NCI-H526 treated with DMSO at 0.1 percent for 48 hours (cell line): ENCODE results near the gene ORC5.
"Not testable (repeated sequence)": the region's sequence is repeated elsewhere in the genome, so short reads cannot be mapped to it uniquely, and the experiment has no call there.

ENCODE experiments used
- DNase-seq: peaks from one replicate; lab custom pipeline; 2025; lab: John Stamatoyannopoulos, UW

The ORC5 gene

GRCh38 chr7:104185346-104185745 lies 22.5 kb downstream of the ORC5 start:
- no peak for DNase-seq

- DNase-seq: no peak
These were observed 28.6 kb downstream of the ORC5 start for GRCh38 chr7:104179178-104179577.

- DNase-seq: not testable (repeated sequence)
These were observed 30.2 kb downstream of the ORC5 start for GRCh38 chr7:104177565-104178083.

DNA sequence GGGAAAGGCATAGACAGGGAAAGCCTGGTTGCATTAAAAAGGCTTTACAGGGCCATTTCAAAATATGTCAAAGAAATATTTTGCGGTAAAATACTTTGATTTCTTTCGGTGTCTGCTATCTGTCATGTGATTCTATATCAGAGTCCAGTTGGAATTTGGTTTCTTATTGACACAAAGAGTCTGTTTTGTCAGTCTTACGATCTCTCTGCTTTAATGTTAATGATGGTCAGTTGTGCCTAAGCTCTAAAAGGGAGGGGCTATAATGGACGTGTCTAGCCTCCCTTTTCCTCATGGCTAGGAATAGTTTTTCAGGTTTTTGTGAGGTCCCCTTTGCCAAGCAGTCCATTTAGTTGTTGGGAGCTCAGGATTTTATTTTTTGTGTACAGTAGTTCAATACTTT lies 31.5 kb downstream of the ORC5 start:
- no peak for DNase-seq

DNA sequence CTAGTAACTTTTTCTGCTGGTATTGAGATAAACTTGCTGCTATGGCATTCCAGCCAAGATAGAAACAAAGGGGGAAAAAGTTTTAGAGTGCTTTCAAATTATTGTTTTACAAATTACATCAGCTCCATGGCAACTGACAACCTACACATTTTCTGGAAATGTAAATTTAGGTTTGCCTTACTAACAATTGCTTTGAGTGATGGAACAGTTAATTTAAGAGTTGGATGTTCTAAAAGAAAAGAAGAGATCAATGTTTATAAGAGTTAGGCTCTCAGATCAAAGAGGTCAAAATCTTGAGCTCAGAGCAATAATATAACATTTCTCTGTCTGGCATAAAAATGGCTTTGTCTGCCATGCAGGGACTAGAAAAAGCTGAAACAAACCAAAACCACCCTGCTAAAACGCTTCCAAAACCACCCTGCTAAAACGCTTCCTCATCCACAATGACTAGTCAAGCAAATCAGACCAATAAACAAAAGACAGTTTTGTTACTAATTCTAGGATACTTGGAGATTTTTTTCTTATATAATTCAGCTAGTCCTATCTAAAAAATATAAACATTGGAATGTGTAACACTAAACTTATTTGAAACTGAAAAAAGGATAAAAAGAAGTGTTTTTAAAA lies 32.3 kb downstream of the ORC5 start:
- DNase-seq: no peak

DNA sequence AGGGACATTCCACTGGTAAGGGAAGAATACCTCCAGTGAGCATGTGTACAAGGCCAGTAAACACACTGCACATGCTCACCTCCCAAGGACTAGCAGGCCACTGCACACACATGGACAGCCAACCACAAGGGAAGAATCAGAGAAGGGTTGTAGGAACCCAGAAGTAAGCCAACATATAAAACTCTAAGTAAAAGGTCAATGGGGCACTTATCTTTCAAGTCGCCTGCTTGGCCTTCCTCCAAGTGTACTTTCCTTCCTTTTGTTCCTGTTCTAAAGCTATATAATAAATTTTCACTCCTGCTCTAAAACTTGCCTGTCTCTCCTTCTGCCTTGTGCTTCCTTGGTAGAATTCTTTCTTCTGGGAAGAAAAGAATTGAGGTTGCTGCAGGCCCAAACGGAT lies 33.0 kb downstream of the ORC5 start:
- DNase-seq: no peak

DNA sequence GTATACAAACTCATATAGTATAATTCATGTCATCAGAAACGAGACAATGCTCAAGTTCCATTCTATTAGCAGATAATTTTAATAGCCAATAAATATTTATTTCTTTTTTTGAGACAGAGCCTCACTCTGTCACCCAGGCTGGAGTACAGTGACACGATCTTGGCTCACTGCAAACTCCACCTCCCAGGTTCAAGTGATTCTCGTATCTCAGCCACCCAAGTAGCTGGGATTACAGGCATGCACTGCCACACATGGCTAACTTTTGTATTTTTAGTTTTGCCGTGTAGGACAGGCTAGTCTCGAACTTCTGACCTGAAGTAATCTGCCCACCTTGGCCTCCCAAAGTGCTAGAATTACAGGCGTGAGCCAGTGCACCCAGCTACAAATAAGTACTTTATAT lies 45.7 kb downstream of the ORC5 start:
- no peak for DNase-seq

- DNase-seq: no peak
These were observed 46.6 kb downstream of the ORC5 start for GRCh38 chr7:104161244-104161643.

DNA sequence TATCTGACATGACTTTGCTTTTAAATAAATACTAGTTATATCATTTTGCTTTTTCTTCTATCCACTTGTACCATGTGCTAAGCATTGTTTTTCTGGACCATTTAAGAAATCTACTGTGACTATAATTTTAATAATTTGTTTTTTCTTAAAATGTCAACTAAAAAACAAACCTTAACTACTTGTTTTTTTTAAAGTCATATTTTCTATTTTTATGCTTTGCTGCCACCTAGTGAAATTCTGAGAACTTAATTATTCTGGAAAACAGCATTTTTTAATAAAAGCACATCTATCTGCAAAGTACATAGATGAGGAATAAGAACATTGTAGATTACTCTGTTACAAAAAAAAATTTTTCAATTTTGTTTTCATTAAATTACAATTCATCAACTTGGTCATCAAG lies 47.4 kb downstream of the ORC5 start:
- peak; percentile 10 for DNase-seq

GRCh38 chr7:104156842-104157277 lies 51.0 kb downstream of the ORC5 start:
- DNase-seq: peak; percentile 55

DNA sequence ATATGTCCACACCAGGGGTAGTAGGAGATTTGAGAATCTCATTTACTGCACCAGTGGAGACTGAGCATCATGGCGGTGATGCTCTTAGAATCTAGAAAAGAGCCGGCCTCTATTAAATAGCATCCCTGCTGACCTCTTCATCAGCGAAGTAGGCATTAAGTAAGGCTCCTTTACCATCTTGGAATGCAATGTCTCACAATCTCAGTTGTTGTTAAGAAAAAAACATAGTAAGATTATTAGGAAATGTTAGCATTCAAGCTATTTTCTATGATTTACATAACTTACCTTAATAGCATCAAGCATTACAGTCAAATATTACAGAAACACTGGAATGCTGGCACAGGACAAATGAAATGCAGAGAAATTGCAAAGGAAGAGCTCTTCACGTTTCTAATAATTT lies 54.5 kb downstream of the ORC5 start:
- no peak for DNase-seq

DNA sequence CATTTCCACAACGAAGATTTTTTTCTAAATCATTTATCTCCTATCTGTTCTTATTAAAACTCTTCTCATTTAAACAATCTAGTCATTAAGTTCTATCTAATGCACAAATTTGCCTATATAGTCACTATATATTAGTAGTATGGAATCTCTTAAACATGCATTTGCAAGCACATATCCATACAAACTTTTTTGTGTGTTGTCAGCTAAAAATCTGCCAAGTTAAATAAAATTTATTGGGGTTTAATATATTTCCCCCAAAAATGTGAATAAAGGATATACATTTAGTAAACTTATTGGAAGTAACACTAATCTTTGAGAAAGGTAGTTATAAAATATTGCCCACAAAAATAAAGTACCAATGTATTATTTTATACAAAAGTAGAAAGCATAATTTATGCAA lies 55.3 kb downstream of the ORC5 start:
- DNase-seq: no peak

GRCh38 chr7:104150470-104150869 lies 57.3 kb downstream of the ORC5 start:
- no peak for DNase-seq

- no peak for DNase-seq
These were observed 58.0 kb downstream of the ORC5 start for GRCh38 chr7:104149822-104150221.

DNA sequence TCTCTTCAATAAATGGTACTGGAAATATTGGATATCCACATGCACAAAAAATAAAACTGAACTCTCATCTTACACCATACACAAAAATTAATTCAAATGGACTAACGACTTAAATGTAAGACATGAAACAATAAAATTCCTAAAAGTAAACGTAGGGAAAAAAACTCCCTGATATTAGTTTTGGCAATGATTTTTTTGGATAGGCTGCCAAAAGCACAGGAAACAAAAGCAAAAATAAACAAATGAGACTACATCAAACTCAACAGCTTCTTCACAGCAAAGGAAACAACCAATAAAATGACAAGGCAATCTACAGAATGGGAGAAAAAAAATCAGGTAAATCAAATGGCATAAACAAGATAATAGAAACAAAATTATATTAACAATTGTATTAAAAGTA lies 65.7 kb downstream of the ORC5 start:
- DNase-seq: no peak

DNA sequence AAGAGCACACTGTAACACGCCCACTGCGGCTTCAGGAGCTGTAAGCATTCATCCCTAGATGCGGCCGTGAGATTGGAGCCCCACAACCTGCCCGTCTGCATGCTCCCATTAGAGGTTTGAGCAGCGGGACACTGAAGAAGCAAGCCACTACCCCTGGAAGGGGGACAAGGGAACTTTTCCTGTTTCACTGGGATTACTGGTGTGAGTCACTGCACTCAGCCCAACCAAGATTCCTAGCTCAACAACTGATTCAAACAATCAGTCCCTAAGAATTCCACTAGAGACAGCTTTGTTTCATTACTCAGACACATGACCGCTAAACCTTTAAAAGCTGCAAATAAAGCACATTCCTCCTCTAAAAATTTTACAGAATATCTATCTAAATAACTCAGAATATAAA lies 69.8 kb downstream of the ORC5 start:
- no peak for DNase-seq

GRCh38 chr7:104137511-104137910 lies 70.3 kb downstream of the ORC5 start:
- no peak for DNase-seq

- no peak for DNase-seq
These were observed 70.8 kb downstream of the ORC5 start for GRCh38 chr7:104136981-104137380.

- no peak for DNase-seq
These were observed 71.3 kb downstream of the ORC5 start for GRCh38 chr7:104136561-104136960.

DNA sequence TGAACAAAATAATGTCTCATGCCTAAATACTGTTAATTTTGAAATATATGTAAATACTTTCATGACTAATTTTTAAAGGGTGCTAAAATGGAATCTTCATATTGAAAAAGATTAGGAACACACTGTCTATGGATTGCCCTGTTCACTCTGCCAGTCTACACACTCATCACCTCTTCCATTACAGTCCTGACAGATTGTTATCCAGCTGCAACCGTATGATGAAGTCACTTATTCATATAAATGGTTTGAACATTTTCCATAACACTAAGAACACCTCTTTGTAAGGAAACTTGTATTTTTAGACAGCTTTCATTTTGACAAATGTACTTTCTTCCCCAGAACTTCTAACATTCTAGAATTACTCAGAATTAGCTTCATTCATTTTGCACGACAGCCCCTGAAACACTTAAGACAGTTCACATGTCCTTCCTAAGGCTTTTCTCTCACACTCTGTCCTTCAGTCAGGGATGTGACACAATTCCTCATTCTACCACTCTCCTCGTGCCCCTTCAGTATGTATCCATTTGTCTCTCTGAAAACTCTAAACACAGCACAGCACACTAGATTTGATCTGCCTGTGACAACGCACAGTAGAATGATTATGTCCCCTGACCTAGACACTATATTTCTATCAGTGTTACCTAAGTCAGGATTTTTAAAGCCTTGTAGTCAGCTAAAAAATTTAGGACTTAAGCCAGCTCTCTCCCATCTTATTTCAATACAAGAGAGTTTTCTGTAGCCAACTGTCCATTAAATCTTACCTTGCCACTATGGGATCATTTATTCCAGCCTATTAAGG lies 71.9 kb downstream of the ORC5 start:
- no peak for DNase-seq

DNA sequence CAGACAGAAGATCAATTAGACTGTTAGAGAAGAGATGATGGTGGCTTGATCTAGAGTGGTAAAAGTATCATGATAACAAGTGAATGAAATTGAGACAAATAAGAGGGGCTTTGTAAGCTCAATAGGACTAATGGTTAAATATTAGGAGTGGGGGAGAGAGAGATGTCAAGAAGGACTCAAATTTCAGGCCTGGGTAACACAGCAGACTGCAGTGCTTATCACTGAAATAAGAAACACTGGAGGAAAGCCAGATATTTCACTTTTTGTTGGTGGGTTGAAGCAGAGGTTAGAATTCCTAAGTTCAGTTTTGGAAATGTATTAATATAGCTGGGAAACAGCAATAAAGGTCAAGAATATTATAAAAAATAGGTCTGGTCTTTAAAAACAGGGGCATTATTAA lies 74.6 kb downstream of the ORC5 start:
- no peak for DNase-seq

DNA sequence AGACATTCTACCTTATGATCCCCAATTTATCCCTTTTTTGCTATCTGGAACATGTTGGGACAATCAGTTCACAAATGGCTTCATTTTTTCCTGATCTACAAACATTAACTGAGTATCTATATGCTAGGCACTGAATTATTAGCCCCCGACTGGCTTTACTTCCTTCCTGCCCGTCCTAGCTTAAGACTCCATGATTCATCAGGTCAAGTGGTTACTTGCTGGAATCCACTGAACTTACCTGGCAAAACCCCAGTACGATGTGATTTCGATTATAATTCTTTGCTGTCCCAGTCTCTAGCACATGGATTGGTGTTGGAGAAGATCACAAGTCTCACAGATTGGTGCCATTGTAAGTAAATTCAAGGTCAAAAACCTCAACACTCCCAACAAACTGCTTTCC lies 77.1 kb downstream of the ORC5 start:
- no peak for DNase-seq

GRCh38 chr7:104127204-104127603 lies 80.6 kb downstream of the ORC5 start:
- peak; percentile 23 for DNase-seq

GRCh38 chr7:104126411-104126841 lies 81.4 kb downstream of the ORC5 start:
- no peak for DNase-seq
